Esophagus squamous epithelium (tissue), 5 donors: Measurements from ENCODE around the gene ZFP36L1. TPM values are rescaled to one million over a fixed set of nuclear protein-coding genes. Genes with fewer than 3 reads are reported as not detected.

Experiments used
- DNase-seq: peaks from one replicate; lab custom pipeline; 2025; lab: John Stamatoyannopoulos, UW
- H3K27ac ChIP-seq, 4 donors: fragments of 200-600 bp; sonication (generic); one replicate each; pipeline ENCODE4 v1.5.1; 2016 to 2019; ENCODE audit warnings: mild to moderate bottlenecking in 1 of 4
- H3K27me3 ChIP-seq, 4 donors: fragments of 200-600 bp; sonication (generic); 1 replicate in 3 of 4; 2 replicates in 1 of 4; pipeline versions ENCODE4 v1.5.1 to v1.6.0; 2017 to 2021; ENCODE audit warnings: antibody characterized with exemption in 1 of 4
- H3K36me3 ChIP-seq, 3 donors: fragments of 200-600 bp; sonication (generic); one replicate each; pipeline ENCODE4 v1.5.1; 2016 to 2019
- H3K4me1 ChIP-seq, 3 donors: fragments of 200-600 bp; sonication (generic); one replicate each; pipeline ENCODE4 v1.5.1; 2017 to 2019
- H3K4me3 ChIP-seq, 4 donors: fragments of 200-600 bp; sonication (generic); 1 replicate in 3 of 4; 2 replicates in 1 of 4; pipeline ENCODE4 v1.5.1; 2016 to 2019; ENCODE audit warnings: mild to moderate bottlenecking in 2 of 4, moderate library complexity in 1 of 4
- H3K9me3 ChIP-seq, 3 donors: fragments of 200-600 bp; sonication (generic); one replicate each; pipeline ENCODE4 v1.5.1; 2016 to 2019
- CTCF ChIP-seq, 6 experiments: fragments of 450-650 bp in 4 of 6; fragments of 200-600 bp in 2 of 6; sonication (generic) in 2 of 6; IDR thresholded peaks; one replicate each; pipeline ENCODE4 v1.5.1; 2016 to 2019; ENCODE audit warnings: antibody characterized with exemption in 6 of 6, mild to moderate bottlenecking in 4 of 6, moderate library complexity in 4 of 6
- POLR2A ChIP-seq, 4 donors: fragments of 450-650 bp; IDR thresholded peaks; one replicate each; pipeline ENCODE4 v1.6.1; 2017; ENCODE audit warnings: antibody characterized with exemption in 4 of 4, mild to moderate bottlenecking in 4 of 4, moderate library complexity in 3 of 4
- WGBS, 2 donors: methylation state at CpG; one replicate each; pipeline ENCODE4 v1.1.5; 2018; 5-methylcytosine and 5-hydroxymethylcytosine counted together
- intact Hi-C: fragments of 100-400 bp; cut with DNase I; formaldehyde crosslinking; loops from one replicate; pipeline ENCODE4 v1.15.0; 2022
- total RNA-seq, 4 donors: library from RNA; depleted of rRNA; stranded (reverse); fragments of >200 nt; gene quantifications; one replicate each; pipeline ENCODE4 v1.1.0, GENCODE V29; 2016
- donor health status: DM: yes; HTN: yes; CAD: no.

The ZFP36L1 gene
- total RNA-seq, 4 donors from 2014 or later = 75.4 to 364 (median 152) TPM

GRCh38 chr14:68807148-68807600, 14.3 kb upstream of the ZFP36L1 start:
- Histone ChIP-seq H3K4me1 (peaks cover 24 to 68% (median 24%) of the 10 kb centered on the region in 3 donors), H3K4me3 (no peak overlapping the region), H3K36me3 (no peaks in the 10 kb centered on the region), H3K27ac (peak overlapping the region; percentile 69 to 89 (median 84)), H3K9me3 (no peaks in the 10 kb centered on the region), H3K27me3 (no peaks in the 10 kb centered on the region)
- TF ChIP-seq CTCF (IDR thresholded peaks at IDR 0.05) (no peak), POLR2A (IDR thresholded peaks at IDR 0.05) (no peak)
- intact Hi-C loops = no loop called here
- 33 to 37% methylated on average over 5 to 8 of the region's 10 CpGs for WGBS, 2 donors
- no peak for DNase-seq

- Histone ChIP-seq H3K4me1 (peaks cover 24 to 68% (median 24%) of the 10 kb centered on the region in 3 donors), H3K27ac (peak overlapping the region; percentile 69 to 89 (median 84)), H3K9me3 (peaks cover 0 to 1% (median under 1%) of the 10 kb centered on the region in 3 donors), H3K36me3 (no peaks in the 10 kb centered on the region), H3K27me3 (no peaks in the 10 kb centered on the region), H3K4me3 (no peak overlapping the region)
- DNase-seq = no peak
- TF ChIP-seq CTCF (IDR thresholded peaks at IDR 0.05) (no peak), POLR2A (IDR thresholded peaks at IDR 0.05) (no peak)
- intact Hi-C loops = no loop called here
- 11 to 50% methylated on average over 2 of the region's 4 CpGs for WGBS, 2 donors
These were observed 13.8 kb upstream of the ZFP36L1 start for GRCh38 chr14:68806526-68807147.

DNA sequence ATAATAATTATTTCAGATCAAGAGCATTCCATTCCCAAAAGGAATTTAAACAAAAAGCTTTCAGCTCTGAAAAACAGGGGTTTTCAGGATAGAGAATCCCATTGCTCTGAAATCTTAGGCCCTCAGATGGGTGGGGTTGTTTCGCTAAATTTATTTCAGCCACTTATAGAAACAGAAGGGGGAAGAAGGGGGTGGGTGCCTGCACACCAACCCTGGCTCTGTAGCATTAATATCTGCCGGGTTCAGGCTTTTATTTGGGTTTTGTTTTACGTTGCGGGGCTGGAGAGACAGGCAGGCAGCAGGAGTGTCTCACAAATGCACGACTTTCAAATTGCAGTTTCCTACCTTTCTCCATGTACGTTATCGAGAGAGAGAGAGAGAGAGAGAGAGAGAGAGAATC, 12.5 kb upstream of the ZFP36L1 start:
- H3K27ac ChIP-seq = peak overlapping the region; percentile 69 to 84 (median 78)
- DNase-seq = no peak
- no peaks in the 10 kb centered on the region for H3K36me3 ChIP-seq
- TF ChIP-seq POLR2A (IDR thresholded peaks at IDR 0.05) (no peak), CTCF (IDR thresholded peaks at IDR 0.05) (no peak)
- no peak overlapping the region for H3K4me3 ChIP-seq
- H3K27me3 ChIP-seq = no peaks in the 10 kb centered on the region
- intact Hi-C loops = no loop called here
- peaks cover 18 to 57% (median 21%) of the 10 kb centered on the region in 3 donors for H3K4me1 ChIP-seq
- H3K9me3 ChIP-seq = peaks cover 0 to 5% (median 5%) of the 10 kb centered on the region in 3 donors
- WGBS, 2 donors = 70 to 74% methylated on average over 7 of the region's 7 CpGs

DNA sequence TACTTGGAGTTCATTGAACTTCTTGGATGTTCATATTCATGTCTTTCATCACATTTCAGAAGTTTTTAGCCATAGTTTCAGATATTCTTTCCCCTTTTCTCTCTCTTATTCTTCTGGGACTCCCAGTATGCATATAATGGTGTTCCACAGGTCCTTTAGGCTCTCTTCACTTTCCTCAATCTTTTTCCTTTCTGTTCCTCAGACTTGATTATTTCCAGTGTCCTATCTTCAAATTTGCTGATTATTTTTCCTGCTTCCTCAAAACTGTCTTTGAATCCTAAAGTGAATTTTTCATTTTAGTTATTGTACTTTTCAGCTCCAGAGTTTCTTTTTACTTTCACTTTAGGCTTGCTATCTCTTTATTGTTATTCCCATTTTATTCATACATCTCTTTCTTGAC, 8.8 kb upstream of the ZFP36L1 start:
- peaks cover 6 to 31% (median 12%) of the 10 kb centered on the region in 3 donors for H3K4me1 ChIP-seq
- peaks cover 0 to 5% (median 5%) of the 10 kb centered on the region in 3 donors for H3K9me3 ChIP-seq
- H3K27ac ChIP-seq = no peak overlapping the region
- no peaks in the 10 kb centered on the region for H3K36me3 ChIP-seq
- DNase-seq = no peak
- H3K27me3 ChIP-seq = no peaks in the 10 kb centered on the region
- TF ChIP-seq CTCF (IDR thresholded peaks at IDR 0.05) (no peak), POLR2A (IDR thresholded peaks at IDR 0.05) (no peak)
- intact Hi-C loops = no loop called here
- no peak overlapping the region for H3K4me3 ChIP-seq

- TF ChIP-seq CTCF (IDR thresholded peaks at IDR 0.05) (no peak), POLR2A (IDR thresholded peaks at IDR 0.05) (no peak)
- no peak for DNase-seq
- H3K27ac ChIP-seq = no peak overlapping the region
- H3K4me3 ChIP-seq = no peak overlapping the region
- H3K9me3 ChIP-seq = peaks cover 0 to 5% (median 5%) of the 10 kb centered on the region in 3 donors
- no peaks in the 10 kb centered on the region for H3K27me3 ChIP-seq
- H3K4me1 ChIP-seq = peaks cover 8 to 30% (median 13%) of the 10 kb centered on the region in 3 donors
- intact Hi-C loops = no loop called here
- H3K36me3 ChIP-seq = no peaks in the 10 kb centered on the region
These were observed 8.1 kb upstream of the ZFP36L1 start for GRCh38 chr14:68800953-68801352.
